H1 (cell line): ENCODE measurements around the gene NFIA. TPM values are rescaled to one million over a fixed set of nuclear protein-coding genes. Genes with fewer than 3 reads are reported as not detected.

ENCODE experiments used
- ASH2L ChIP-seq: fragments of 200-600, 300-600 bp; sonication (generic); IDR thresholded peaks from one replicate; pipeline ENCODE4 v1.7.1; 2017; ENCODE audit warnings: low read length
- CHD2 ChIP-seq: IDR thresholded peaks from 2 replicates; pipeline ENCODE4 v1.6.1; 2012; ENCODE audit warnings: low read length, improper control_type of control experiment
- CHD7 ChIP-seq: fragments of 300-600 bp; sonication (generic); IDR thresholded peaks from 2 replicates; pipeline ENCODE4 v1.7.1; 2012; ENCODE audit warnings: low read length, moderate library complexity, mild to moderate bottlenecking, inconsistent platforms; ENCODE audit not compliant: insufficient replicate concordance
- CREB1 ChIP-seq: IDR thresholded peaks from 2 replicates; pipeline ENCODE4 v1.6.1; 2012; ENCODE audit warnings: inconsistent platforms
- KDM4A ChIP-seq: IDR thresholded peaks from one replicate; pipeline ENCODE4 v1.7.1; 2012; ENCODE audit warnings: low read depth, mild to moderate bottlenecking, moderate library complexity, low read length, inconsistent platforms; ENCODE audit not compliant: severe bottlenecking
- PHF8 ChIP-seq: fragments of 200-600 bp; sonication (generic); conservative IDR thresholded peaks from 2 replicates; pipeline ENCODE4 v1.7.1; 2012; ENCODE audit warnings: low read depth, mild to moderate bottlenecking, inconsistent platforms, low read length, moderate library complexity
- RAD21 ChIP-seq, 2 experiments: IDR thresholded peaks in 1 of 2; conservative IDR thresholded peaks in 1 of 2; 2 replicates each; pipeline ENCODE4 v1.6.1; 2011; ENCODE audit warnings: low read depth in 2 of 2, low read length in 2 of 2, improper control_type of control experiment in 1 of 2, inconsistent platforms in 1 of 2, mild to moderate bottlenecking in 1 of 2, moderate library complexity in 1 of 2
- RFX5 ChIP-seq: IDR thresholded peaks from 2 replicates; pipeline ENCODE4 v1.6.1; 2011; ENCODE audit warnings: low read depth, low read length, improper control_type of control experiment, borderline replicate concordance
- polyA plus RNA-seq, 7 experiments: library from polyadenylated mRNA; depleted of rRNA in 3 of 7; stranded (reverse) in 5 of 7; unstranded in 2 of 7; fragments of >200 nt in 5 of 7; fragments of 200-250 nt in 2 of 7; gene quantifications; 1 replicate in 5 of 7; 2 replicates in 1 of 7; 4 replicates in 1 of 7; pipeline versions ENCODE4 v1.2.1 to v1.2.3, GENCODE V29; 2011 to 2013; ENCODE audit warnings: missing spikeins in 2 of 7, mixed read lengths in 2 of 7
- total RNA-seq: library from RNA; stranded (reverse); fragmentation: NEBNext Ultra II Directional; extraction: Animal tissue kit (Norgen Biotek cat#: 25700); gene quantifications from 2 replicates; pipeline ENCODE4 v1.2.1, GENCODE V29; 2021

Gene NFIA
- total and polyA plus RNA-seq, 2 of the 8 experiments (the other 6 are each of a cell fraction or from before 2014, with no cell fraction given), result 1.8 to 2.3 TPM

- TF ChIP-seq CHD7 (no peak), KDM4A (peak; percentile 57), CREB1 (peak; percentile 58; the same call in 1 of the 2 replicates), RAD21 (IDR thresholded peaks at IDR 0.05 in 1 of 2, conservative IDR thresholded peaks at IDR 0.05 in 1 of 2; ENCODE audit: low read depth in 2 of 2, low read length in 2 of 2) (no peak; a peak in 1 of 4 replicates), PHF8 (peak; percentile 54), RFX5 (no peak), CHD2 (peak; percentile 66; the same call in 1 of the 2 replicates), ASH2L (peak; percentile 94)
Measured at GRCh38 chr1:61076728-61077675, 5.4 kb upstream of the NFIA start (continued).
